Stomach (tissue), 9 donors: Measurements from ENCODE around the gene LRRC63. TPM values are rescaled to one million over a fixed set of nuclear protein-coding genes. Genes with fewer than 3 reads are reported as not detected.

Source experiments
- DNase-seq, 2 donors: peaks; one replicate each; pipeline versions ENCODE4 v3.0.0 to v3.0.0-alpha.2; 2013 to 2019
- H3K27ac ChIP-seq, 5 donors: fragments of 200-600 bp in 4 of 5; sonication (generic) in 4 of 5; one replicate each; pipeline ENCODE4 v1.5.1; 2013 to 2019; ENCODE audit warnings: mild to moderate bottlenecking in 1 of 5, moderate library complexity in 1 of 5
- H3K27me3 ChIP-seq, 3 donors: fragments of 200-600 bp; sonication (generic); one replicate each; pipeline ENCODE4 v1.5.1; 2017 to 2019; ENCODE audit warnings: mixed run types in 1 of 3
- H3K36me3 ChIP-seq, 4 donors: fragments of 200-600 bp; sonication (generic); 1 replicate in 3 of 4; 2 replicates in 1 of 4; pipeline ENCODE4 v1.5.1; 2016 to 2019
- H3K4me1 ChIP-seq, 4 donors: fragments of 200-600 bp; sonication (generic); one replicate each; pipeline ENCODE4 v1.5.1; 2016 to 2019
- H3K4me3 ChIP-seq, 4 donors: fragments of 200-600 bp; sonication (generic) in 3 of 4; one replicate each; pipeline ENCODE4 v1.5.1; 2016 to 2019; ENCODE audit warnings: mild to moderate bottlenecking in 1 of 4
- H3K9me3 ChIP-seq, 4 donors: fragments of 200-600 bp; sonication (generic); one replicate each; pipeline ENCODE4 v1.5.1; 2016 to 2019
- EP300 ChIP-seq: sonication (generic); formaldehyde crosslinking; IDR thresholded peaks from one replicate; pipeline ENCODE4 v1.6.1; 2017; ENCODE audit warnings: antibody characterized with exemption
- POLR2A ChIP-seq, 4 donors: fragments of 450-650 bp; IDR thresholded peaks; one replicate each; pipeline ENCODE4 v1.6.1; 2016; ENCODE audit warnings: antibody characterized with exemption in 4 of 4, control low read depth in 2 of 4, mild to moderate bottlenecking in 1 of 4, moderate library complexity in 1 of 4
- POLR2AphosphoS5 ChIP-seq, 3 donors: sonication (generic); formaldehyde crosslinking; IDR thresholded peaks; one replicate each; pipeline ENCODE4 v1.6.1; 2016; ENCODE audit warnings: antibody characterized with exemption in 3 of 3
- WGBS, 5 donors: extraction: QIAGEN DNeasy Blood & Tissue Kit in 3 of 5; methylation state at CpG; one replicate each; pipeline versions ENCODE4 v1.1.5 to v1.1.7; 2013 to 2018; 5-methylcytosine and 5-hydroxymethylcytosine counted together
- intact Hi-C: fragments of 100-400 bp; cut with DNase I; formaldehyde crosslinking; loops from one replicate; pipeline ENCODE4 v1.15.1; 2023; ENCODE audit warnings: low total_unique reads
- polyA plus RNA-seq, 3 donors: library from polyadenylated mRNA; stranded (reverse); fragments of 200-250 nt; gene quantifications; one replicate each; pipeline ENCODE4 v1.2.3, GENCODE V29; 2013
- total RNA-seq, 5 donors: library from RNA; depleted of rRNA; stranded (reverse); fragments of >200 nt; gene quantifications; one replicate each; pipeline versions ENCODE4 v1.1.0 to v1.2.3, GENCODE V29; 2014 to 2016
- TF ChIP-seq, protein P1 (sequence below), 7 experiments: fragments of 450-650 bp in 4 of 7; fragments of 200-600 bp in 3 of 7; sonication (generic) in 3 of 7; IDR thresholded peaks; one replicate each; pipeline ENCODE4 v1.5.1; 2016 to 2019; ENCODE audit warnings: antibody characterized with exemption in 7 of 7, control low read depth in 2 of 7, mild to moderate bottlenecking in 1 of 7
- donor health status: healthy with polysubstance abuse.
- donor health status: Bipolar disorder and iron deficiency.
- donor health status: healthy.

The LRRC63 gene
- total and polyA plus RNA-seq, 8 donors = 0.73 TPM; not detected in 7

DNA sequence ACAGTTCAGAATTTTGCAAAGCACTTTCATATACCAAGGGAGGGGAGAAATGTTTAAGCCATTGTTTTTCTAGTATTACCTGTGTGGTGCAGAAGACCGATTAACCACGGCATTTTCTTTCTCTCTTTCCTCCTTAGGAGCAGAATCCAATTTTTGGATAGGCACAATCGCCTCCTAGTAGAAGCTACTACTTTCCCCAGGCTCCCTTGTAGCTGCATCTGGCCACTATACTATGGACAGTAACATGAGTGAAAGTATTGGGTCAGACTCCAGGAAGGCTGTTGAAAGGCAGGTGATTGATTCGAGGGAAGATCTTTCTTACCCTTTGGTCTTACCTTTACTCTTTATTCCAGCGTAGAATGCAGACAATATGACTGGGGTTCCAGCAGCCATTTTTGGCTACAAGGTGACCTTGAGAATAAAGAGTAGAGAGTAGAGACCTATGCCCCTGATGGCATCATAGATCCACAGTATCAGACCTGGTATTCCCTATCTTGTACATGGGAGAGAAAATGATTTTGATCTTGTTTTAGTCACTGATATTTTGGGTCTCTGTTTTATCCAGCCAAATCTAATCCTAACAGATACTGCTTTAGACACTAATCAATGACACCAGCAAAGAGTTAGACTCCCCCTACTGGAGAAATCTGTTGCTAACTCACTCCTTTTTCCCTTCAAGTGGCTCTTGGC is 77.0 kb downstream of the LRRC63 start:
- Histone ChIP-seq H3K27me3 (no peaks in the 10 kb centered on the region), H3K4me1 (no peaks in the 10 kb centered on the region), H3K4me3 (no peak overlapping the region), H3K36me3 (no peaks in the 10 kb centered on the region), H3K27ac (no peak overlapping the region), H3K9me3 (no peaks in the 10 kb centered on the region)
- TF ChIP-seq, protein P1, sequence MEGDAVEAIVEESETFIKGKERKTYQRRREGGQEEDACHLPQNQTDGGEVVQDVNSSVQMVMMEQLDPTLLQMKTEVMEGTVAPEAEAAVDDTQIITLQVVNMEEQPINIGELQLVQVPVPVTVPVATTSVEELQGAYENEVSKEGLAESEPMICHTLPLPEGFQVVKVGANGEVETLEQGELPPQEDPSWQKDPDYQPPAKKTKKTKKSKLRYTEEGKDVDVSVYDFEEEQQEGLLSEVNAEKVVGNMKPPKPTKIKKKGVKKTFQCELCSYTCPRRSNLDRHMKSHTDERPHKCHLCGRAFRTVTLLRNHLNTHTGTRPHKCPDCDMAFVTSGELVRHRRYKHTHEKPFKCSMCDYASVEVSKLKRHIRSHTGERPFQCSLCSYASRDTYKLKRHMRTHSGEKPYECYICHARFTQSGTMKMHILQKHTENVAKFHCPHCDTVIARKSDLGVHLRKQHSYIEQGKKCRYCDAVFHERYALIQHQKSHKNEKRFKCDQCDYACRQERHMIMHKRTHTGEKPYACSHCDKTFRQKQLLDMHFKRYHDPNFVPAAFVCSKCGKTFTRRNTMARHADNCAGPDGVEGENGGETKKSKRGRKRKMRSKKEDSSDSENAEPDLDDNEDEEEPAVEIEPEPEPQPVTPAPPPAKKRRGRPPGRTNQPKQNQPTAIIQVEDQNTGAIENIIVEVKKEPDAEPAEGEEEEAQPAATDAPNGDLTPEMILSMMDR (IDR thresholded peaks at IDR 0.05) = peak in 5 of 7 experiments; percentile 11 to 48 (median 37)
- TF ChIP-seq POLR2A (IDR thresholded peaks at IDR 0.05) (no peak), EP300 (no peak), POLR2AphosphoS5 (IDR thresholded peaks at IDR 0.05) (no peak)
- intact Hi-C loops = no loop called here
- WGBS, 5 donors = 79 to 91% (median 86%) methylated on average over 5 of the region's 5 CpGs
- peak in 1 of 2 donors; percentile 69 for DNase-seq

DNA sequence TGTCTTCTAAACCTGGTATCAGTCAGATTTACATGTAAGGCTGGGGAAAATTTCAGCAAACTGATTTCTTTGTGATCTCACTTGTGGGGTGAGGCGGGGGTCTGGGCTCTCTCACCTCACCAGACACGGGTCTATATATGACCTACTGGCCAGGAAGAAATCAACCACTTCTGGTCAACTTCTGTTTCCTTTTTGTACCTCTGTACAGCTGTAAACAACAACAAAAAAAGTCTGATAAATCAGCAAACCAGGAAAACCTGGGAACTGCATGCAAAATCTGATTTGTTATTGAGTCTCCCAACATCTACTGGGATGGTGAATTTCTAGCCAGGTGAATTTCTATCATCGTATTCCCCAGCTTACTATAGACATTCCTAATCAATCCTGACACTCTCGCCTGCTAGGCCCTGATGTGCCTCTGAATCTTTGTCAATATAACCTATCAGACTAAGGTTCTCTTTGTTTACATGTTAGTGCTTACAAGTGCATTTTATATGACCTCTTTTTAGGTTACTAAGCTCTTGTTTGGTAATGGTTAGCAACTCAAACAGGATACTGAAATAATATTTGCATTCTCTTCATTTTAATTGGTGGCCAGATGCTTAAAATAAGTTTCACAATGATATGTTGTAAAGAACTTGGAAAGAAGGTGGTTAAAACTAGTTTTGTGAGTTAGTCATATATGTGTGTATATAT is 77.7 kb downstream of the LRRC63 start:
- WGBS, 5 donors = 48 to 54% (median 53%) methylated on average over 4 of the region's 4 CpGs
- intact Hi-C loops = no loop called here
- Histone ChIP-seq H3K4me1 (peaks cover 0 to 2% (median 0%) of the 10 kb centered on the region in 4 donors), H3K4me3 (no peak overlapping the region), H3K36me3 (no peaks in the 10 kb centered on the region), H3K27ac (no peak overlapping the region), H3K27me3 (no peaks in the 10 kb centered on the region), H3K9me3 (no peaks in the 10 kb centered on the region)
- TF ChIP-seq, protein P1 (IDR thresholded peaks at IDR 0.05) = no peak
- no peak for TF ChIP-seq EP300
- TF ChIP-seq POLR2A (IDR thresholded peaks at IDR 0.05) = no peak
- TF ChIP-seq POLR2AphosphoS5 (IDR thresholded peaks at IDR 0.05) = no peak
- no peak for DNase-seq

DNA sequence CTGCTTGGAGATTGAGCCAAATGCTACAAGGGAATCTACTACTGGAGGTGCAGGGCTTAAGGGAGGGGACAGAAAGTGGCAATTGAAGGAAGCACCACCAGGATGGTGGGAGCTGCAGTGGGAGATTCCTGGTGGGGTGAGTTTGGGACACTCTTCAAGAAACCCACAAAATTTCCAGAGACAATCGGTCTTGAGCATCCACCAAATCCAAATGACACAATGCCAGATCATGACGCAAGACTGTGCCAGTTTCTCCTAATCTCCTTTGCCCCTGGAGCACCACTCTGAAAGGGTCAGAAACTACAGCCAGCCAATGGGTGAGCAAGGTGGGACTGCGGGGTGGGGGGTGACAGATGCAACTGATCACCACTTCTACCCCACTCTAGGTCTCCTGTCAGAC is 78.7 kb downstream of the LRRC63 start:
- H3K36me3 ChIP-seq = no peaks in the 10 kb centered on the region
- TF ChIP-seq POLR2AphosphoS5 (IDR thresholded peaks at IDR 0.05) (no peak), POLR2A (IDR thresholded peaks at IDR 0.05) (no peak), EP300 (no peak)
- TF ChIP-seq, protein P1 (IDR thresholded peaks at IDR 0.05) = no peak
- H3K27me3 ChIP-seq = no peaks in the 10 kb centered on the region
- H3K27ac ChIP-seq = no peak overlapping the region
- DNase-seq = no peak
- no peak overlapping the region for H3K4me3 ChIP-seq
- 74 to 91% (median 82%) methylated on average over 3 of the region's 3 CpGs for WGBS, 5 donors
- H3K4me1 ChIP-seq = peaks cover 0 to 11% (median 3%) of the 10 kb centered on the region in 4 donors
- intact Hi-C loops = no loop called here
- H3K9me3 ChIP-seq = no peaks in the 10 kb centered on the region

DNA sequence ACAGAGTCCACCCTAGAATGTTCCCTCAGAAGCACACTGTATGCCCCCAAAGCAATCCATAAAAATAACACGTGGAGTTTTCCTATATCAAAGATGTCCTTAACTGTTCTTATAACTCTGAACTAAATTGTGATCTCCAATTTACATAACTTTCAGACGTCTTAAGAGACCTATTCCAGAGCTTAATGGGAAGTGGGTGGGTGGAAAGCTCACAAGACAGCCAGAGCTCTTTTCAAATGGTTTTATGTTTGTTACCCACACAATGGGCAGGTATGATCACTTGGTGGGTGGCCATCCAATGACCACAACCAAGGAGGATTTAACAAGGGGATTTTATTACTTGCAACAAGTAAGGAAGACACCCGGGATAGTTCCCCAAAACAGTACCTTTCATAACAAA is 81.7 kb downstream of the LRRC63 start:
- intact Hi-C loops = no loop called here
- Histone ChIP-seq H3K9me3 (no peaks in the 10 kb centered on the region), H3K4me3 (no peak overlapping the region), H3K36me3 (no peaks in the 10 kb centered on the region), H3K4me1 (peaks cover 9 to 37% (median 17%) of the 10 kb centered on the region in 4 donors), H3K27ac (no peak overlapping the region), H3K27me3 (no peaks in the 10 kb centered on the region)
- 79 to 86% (median 82%) methylated on average over 3 of the region's 3 CpGs for WGBS, 5 donors
- no peak for DNase-seq
- TF ChIP-seq EP300 (no peak), POLR2AphosphoS5 (IDR thresholded peaks at IDR 0.05) (no peak), POLR2A (IDR thresholded peaks at IDR 0.05) (no peak)
- TF ChIP-seq, protein P1 (IDR thresholded peaks at IDR 0.05) = no peak
